ENCODE data around the gene RNF223. TPM values are rescaled to one million over a fixed set of nuclear protein-coding genes. Genes with fewer than 3 reads are reported as not detected.

The RNF223 gene
- polyA plus RNA-seq, 2 donors: 28.2 to 44.2 TPM

DNA sequence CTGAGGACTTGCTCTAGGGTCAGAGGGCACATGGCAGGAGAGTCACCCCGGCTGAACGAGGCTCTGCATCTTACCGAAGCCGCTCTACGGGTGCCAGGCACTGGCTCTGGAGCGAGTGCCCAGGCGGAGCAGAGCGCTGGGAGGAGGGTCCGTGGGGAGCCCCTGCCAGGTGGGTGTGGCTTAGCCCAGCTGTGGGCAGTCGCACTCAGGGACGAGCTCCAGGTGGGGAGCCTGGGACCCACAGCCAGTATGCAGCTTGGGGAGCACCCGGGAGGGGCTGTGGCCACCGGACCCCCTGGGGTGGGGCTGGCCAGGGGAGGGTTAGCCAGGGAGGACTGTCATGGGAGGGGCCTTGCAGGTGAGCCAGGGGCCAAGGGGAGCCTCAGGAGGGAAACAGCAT lies 50.4 kb downstream of the RNF223 start:
- H3K9me3 ChIP-seq (ENCODE audit: control insufficient read depth in 2 of 2, insufficient read depth in 1 of 2, low read depth in 1 of 2, low read length in 1 of 2): no peaks in the 10 kb centered on the region
- peaks cover 9 to 22% of the 10 kb centered on the region in 2 donors for H3K4me1 ChIP-seq (ENCODE audit: control insufficient read depth in 2 of 2, insufficient read depth in 2 of 2, low read length in 1 of 2)
- H3K36me3 ChIP-seq (ENCODE audit: control insufficient read depth in 2 of 2, insufficient read depth in 2 of 2, low read length in 1 of 2): peaks cover 0 to 3% of the 10 kb centered on the region in 2 donors
- no peak overlapping the region for H3K27ac ChIP-seq (ENCODE audit: low read depth in 2 of 2, low read length in 1 of 2)
- 50 to 52% methylated on average over 13 of the region's 13 CpGs for WGBS, 2 donors
- peak overlapping the region in 1 of 2 donors; percentile 3 for H3K4me3 ChIP-seq (ENCODE audit: low read depth in 1 of 2, low read length in 2 of 2)
- H3K27me3 ChIP-seq (ENCODE audit: control insufficient read depth in 1 of 2, insufficient read depth in 2 of 2, low read length in 2 of 2): no peaks in the 10 kb centered on the region

DNA sequence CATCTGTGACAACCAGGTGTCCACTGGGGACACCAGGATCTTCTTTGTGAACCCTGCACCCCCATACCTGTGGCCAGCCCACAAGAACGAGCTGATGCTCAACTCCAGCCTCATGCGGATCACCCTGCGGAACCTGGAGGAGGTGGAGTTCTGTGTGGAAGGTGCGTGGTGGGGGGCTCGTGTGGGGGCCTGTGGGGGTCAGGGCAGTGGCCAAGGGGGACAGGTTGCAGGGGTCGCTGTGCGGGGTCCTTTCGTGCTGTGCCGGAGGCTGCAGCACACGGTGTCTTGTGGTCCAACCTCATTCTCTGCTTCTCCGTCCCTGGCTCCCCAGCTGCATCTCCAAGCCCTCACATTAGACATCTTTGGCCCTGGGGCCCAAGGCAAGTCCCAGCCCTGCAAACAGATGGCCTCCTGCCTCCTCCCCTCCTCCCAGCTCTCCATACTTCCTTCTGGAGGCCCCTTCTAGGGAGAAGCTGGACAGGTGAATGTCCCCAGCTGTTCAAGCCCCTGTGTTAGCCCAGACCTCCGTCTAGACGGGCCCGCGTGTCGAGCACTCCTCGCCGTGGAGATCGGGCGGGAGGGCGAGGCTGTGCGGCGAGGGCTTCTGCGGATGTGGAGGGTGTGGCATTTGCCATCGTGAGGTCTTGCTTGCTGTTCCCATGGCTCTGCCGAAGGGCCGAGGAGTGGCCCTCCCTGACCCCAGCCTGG lies 51.6 kb downstream of the RNF223 start:
- Histone ChIP-seq H3K4me3 (ENCODE audit: low read depth in 1 of 2, low read length in 2 of 2) (no peak overlapping the region), H3K4me1 (ENCODE audit: control insufficient read depth in 2 of 2, insufficient read depth in 2 of 2, low read length in 1 of 2) (peaks cover 9 to 22% of the 10 kb centered on the region in 2 donors), H3K36me3 (ENCODE audit: control insufficient read depth in 2 of 2, insufficient read depth in 2 of 2, low read length in 1 of 2) (peaks cover 0 to 3% of the 10 kb centered on the region in 2 donors), H3K27me3 (ENCODE audit: control insufficient read depth in 1 of 2, insufficient read depth in 2 of 2, low read length in 2 of 2) (no peaks in the 10 kb centered on the region), H3K27ac (ENCODE audit: low read depth in 2 of 2, low read length in 1 of 2) (no peak overlapping the region), H3K9me3 (ENCODE audit: control insufficient read depth in 2 of 2, insufficient read depth in 1 of 2, low read depth in 1 of 2, low read length in 1 of 2) (no peaks in the 10 kb centered on the region)
- WGBS, 2 donors: 79 to 81% methylated on average over 27 of the region's 27 CpGs

DNA sequence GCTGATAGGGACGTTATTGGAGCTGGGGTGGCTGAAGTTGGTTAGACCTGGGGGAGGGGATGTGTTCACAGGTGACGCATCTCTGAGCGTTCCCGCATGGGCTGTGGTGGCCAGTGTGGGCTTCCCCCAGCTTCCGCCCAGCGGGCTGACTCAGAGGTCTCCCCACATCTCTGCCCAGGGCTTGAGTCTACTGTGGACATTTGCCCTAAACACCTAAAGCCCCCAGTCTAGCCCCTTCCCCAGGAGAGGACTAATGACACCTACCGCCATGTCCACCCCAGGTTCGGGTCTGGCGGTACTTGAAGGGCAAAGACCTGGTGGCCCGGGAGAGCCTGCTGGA lies 52.2 kb downstream of the RNF223 start:
- 76 to 79% methylated on average over 10 of the region's 10 CpGs for WGBS, 2 donors
- Histone ChIP-seq H3K4me1 (ENCODE audit: control insufficient read depth in 2 of 2, insufficient read depth in 2 of 2, low read length in 1 of 2) (peaks cover 9 to 22% of the 10 kb centered on the region in 2 donors), H3K36me3 (ENCODE audit: control insufficient read depth in 2 of 2, insufficient read depth in 2 of 2, low read length in 1 of 2) (peaks cover 0 to 3% of the 10 kb centered on the region in 2 donors), H3K27ac (ENCODE audit: low read depth in 2 of 2, low read length in 1 of 2) (no peak overlapping the region), H3K27me3 (ENCODE audit: control insufficient read depth in 1 of 2, insufficient read depth in 2 of 2, low read length in 2 of 2) (no peaks in the 10 kb centered on the region), H3K4me3 (ENCODE audit: low read depth in 1 of 2, low read length in 2 of 2) (no peak overlapping the region), H3K9me3 (ENCODE audit: control insufficient read depth in 2 of 2, insufficient read depth in 1 of 2, low read depth in 1 of 2, low read length in 1 of 2) (no peaks in the 10 kb centered on the region)

DNA sequence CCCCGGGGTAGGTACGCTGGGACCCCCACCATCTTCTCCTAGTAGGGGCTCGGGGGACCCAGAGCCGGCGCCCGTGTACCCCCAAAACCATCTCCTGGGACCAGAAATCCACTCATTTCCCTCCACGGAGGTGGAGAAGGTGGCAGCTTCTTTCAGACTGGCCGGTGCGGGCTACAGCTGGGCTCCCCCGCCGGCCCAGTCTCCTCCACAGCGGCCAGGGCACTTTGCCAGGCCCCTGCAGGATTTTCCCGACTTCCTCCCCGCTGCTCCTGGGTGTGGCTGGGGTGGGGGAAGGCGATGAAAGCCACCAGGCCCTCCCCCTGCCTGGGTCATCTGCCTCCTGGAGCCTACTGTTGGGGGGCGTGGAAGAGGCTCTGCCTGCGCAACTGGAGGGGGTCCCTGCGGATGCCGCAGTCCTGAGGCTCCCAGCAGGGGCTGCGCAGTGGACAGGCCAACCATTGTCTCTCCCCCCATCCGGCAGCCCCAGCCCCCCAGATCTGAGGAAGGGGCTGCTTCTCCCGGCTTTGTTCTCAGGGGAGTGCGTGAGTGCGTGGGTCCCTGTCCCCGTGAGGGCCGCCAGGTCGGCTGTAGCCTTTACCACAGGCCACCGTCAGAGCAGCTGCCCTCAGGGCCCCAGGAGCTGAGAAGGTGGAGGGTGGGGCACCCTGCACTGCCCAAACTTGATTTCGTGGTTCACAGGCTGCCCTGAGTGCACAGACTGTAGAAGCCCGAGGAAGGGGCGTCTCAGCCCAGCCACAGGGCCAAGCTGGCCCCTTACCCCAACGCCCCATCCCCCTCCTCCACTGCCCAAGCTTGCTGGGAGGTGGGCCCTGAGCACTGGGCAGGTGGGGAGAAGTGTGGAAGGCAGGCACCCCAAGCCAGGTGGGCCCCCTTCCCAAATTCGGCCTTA lies 52.8 kb downstream of the RNF223 start:
- WGBS, 2 donors: 19 to 28% methylated on average over 32 to 33 of the region's 33 CpGs
- Histone ChIP-seq H3K36me3 (ENCODE audit: control insufficient read depth in 2 of 2, insufficient read depth in 2 of 2, low read length in 1 of 2) (peaks cover 0 to 3% of the 10 kb centered on the region in 2 donors), H3K27ac (ENCODE audit: low read depth in 2 of 2, low read length in 1 of 2) (peak overlapping the region in 1 of 2 donors; percentile 17), H3K9me3 (ENCODE audit: control insufficient read depth in 2 of 2, insufficient read depth in 1 of 2, low read depth in 1 of 2, low read length in 1 of 2) (no peaks in the 10 kb centered on the region), H3K4me3 (ENCODE audit: low read depth in 1 of 2, low read length in 2 of 2) (peak overlapping the region; percentile 42 to 69), H3K27me3 (ENCODE audit: control insufficient read depth in 1 of 2, insufficient read depth in 2 of 2, low read length in 2 of 2) (no peaks in the 10 kb centered on the region), H3K4me1 (ENCODE audit: control insufficient read depth in 2 of 2, insufficient read depth in 2 of 2, low read length in 1 of 2) (peaks cover 9 to 22% of the 10 kb centered on the region in 2 donors)

Other genes with a start within 250 kb of the RNF223 start
- gene SAMD11, start 150.4 kb downstream of the RNF223 start, polyA plus RNA-seq: 1 to 10 TPM in 1 of 2 donors, under 1 TPM in 1; 0.68 to 1.5 TPM
- 10 to 100 TPM; 60.8 to 67.4 TPM for gene NOC2L, start 115.0 kb downstream of the RNF223 start, polyA plus RNA-seq
- gene KLHL17, start 113.7 kb downstream of the RNF223 start, polyA plus RNA-seq: 10 to 100 TPM; 11.9 to 21.8 TPM
- 10 to 100 TPM; 35.6 to 74.7 TPM for gene PLEKHN1, start 107.8 kb downstream of the RNF223 start, polyA plus RNA-seq
- 1 to 10 TPM in 1 of 2 donors, under 1 TPM in 1; 0.47 to 3.4 TPM for gene PERM1, start 92.2 kb downstream of the RNF223 start, polyA plus RNA-seq
- gene HES4, start 74.2 kb downstream of the RNF223 start, polyA plus RNA-seq: 10 to 100 TPM; 15.1 to 20.2 TPM
- gene ISG15, start 60.8 kb downstream of the RNF223 start, polyA plus RNA-seq: 10 to 100 TPM; 17.8 to 40.7 TPM
- 10 to 100 TPM; 17.0 to 40.6 TPM for gene AGRN, start 54.2 kb downstream of the RNF223 start, polyA plus RNA-seq
- 10 to 100 TPM; 13.0 to 27.5 TPM for gene C1orf159, start 41.8 kb upstream of the RNF223 start, polyA plus RNA-seq
- gene TTLL10, start 99.6 kb upstream of the RNF223 start, polyA plus RNA-seq: under 1 TPM; 0.28 to 0.43 TPM
- gene TNFRSF18, start 132.3 kb upstream of the RNF223 start, polyA plus RNA-seq: 1 to 10 TPM; 1.9 to 4.3 TPM
- gene TNFRSF4, start 139.8 kb upstream of the RNF223 start, polyA plus RNA-seq: 1 to 10 TPM in 1 of 2 donors, under 1 TPM in 1; 0.73 to 1.1 TPM
- 10 to 100 TPM; 43.9 to 68.0 TPM for gene SDF4, start 157.7 kb upstream of the RNF223 start, polyA plus RNA-seq
- gene B3GALT6, start 157.9 kb upstream of the RNF223 start, polyA plus RNA-seq: 1 to 10 TPM; 4.5 to 6.7 TPM
- 1 to 10 TPM; 1.6 to 3.0 TPM for gene C1QTNF12, start 172.4 kb upstream of the RNF223 start, polyA plus RNA-seq
- 10 to 100 TPM; 38.2 to 40.9 TPM for gene UBE2J2, start 199.5 kb upstream of the RNF223 start, polyA plus RNA-seq
- 1 to 10 TPM; 2.8 to 9.9 TPM for gene SCNN1D, start 206.1 kb upstream of the RNF223 start, polyA plus RNA-seq
- 100 to 1,000 TPM in 1 of 2 donors, 10 to 100 TPM in 1; 47.7 to 120 TPM for gene ACAP3, start 233.6 kb upstream of the RNF223 start, polyA plus RNA-seq
- 10 to 100 TPM; 24.4 to 24.8 TPM for gene PUSL1, start 234.3 kb upstream of the RNF223 start, polyA plus RNA-seq